ENCODE results near the gene GPC5. TPM values are rescaled to one million over a fixed set of nuclear protein-coding genes. Genes with fewer than 3 reads are reported as not detected.

Gene GPC5
- total and polyA plus RNA-seq, 2 of the 13 experiments (the other 11 are each of a cell fraction or from before 2014, with no cell fraction given), result 0.02 to 0.07 TPM

- no peak for TF ChIP-seq ARID4A (CRISPR knock-in tag; IDR thresholded peaks at IDR 0.05; ENCODE audit: borderline replicate concordance)
- TF ChIP-seq ZNF234 (CRISPR knock-in tag; conservative IDR thresholded peaks at IDR 0.05), result no peak
- no peak for TF ChIP-seq ZNF276 (CRISPR knock-in tag; IDR thresholded peaks at IDR 0.05; ENCODE audit: low read depth)
- no peak for TF ChIP-seq UBTF (CRISPR knock-in tag; IDR thresholded peaks at IDR 0.05)
- no peak for TF ChIP-seq SNRNP70 (IDR thresholded peaks at IDR 0.05; ENCODE audit: low read depth, low read length)
- no peak for TF ChIP-seq ZNF713 (CRISPR knock-in tag; IDR thresholded peaks at IDR 0.05)
- TF ChIP-seq RELA (CRISPR knock-in tag; IDR thresholded peaks at IDR 0.05), result no peak
- TF ChIP-seq FOXM1 (CRISPR knock-in tag; IDR thresholded peaks at IDR 0.05), result no peak
- no peak for TF ChIP-seq HNRNPH1 (optimal IDR thresholded peaks at IDR 0.05; ENCODE audit: low read depth, low read length)
- no peak for TF ChIP-seq HDAC6 (IDR thresholded peaks at IDR 0.05; ENCODE audit: low read depth, low read length)
- TF ChIP-seq ZNF780A (CRISPR knock-in tag; IDR thresholded peaks at IDR 0.05), result no peak
- no peak for TF ChIP-seq RAD21 (CRISPR knock-in tag; IDR thresholded peaks at IDR 0.05)
- 0 out of 2 replicates have a peak, but pooled peaks have one; percentile 11 for TF ChIP-seq JUNB (CRISPR knock-in tag; IDR thresholded peaks at IDR 0.05; ENCODE audit: borderline replicate concordance)
- peak; percentile 24 to 37; a peak in 3 of 4 replicates for TF ChIP-seq NR2F1 (CRISPR knock-in tag; IDR thresholded peaks at IDR 0.05)
- TF ChIP-seq CTCF (CRISPR knock-in tag; IDR thresholded peaks at IDR 0.05), result no peak
- no peak for TF ChIP-seq KDM5A (IDR thresholded peaks at IDR 0.05; ENCODE audit: borderline replicate concordance, low read length)
- TF ChIP-seq CHD4 (IDR thresholded peaks at IDR 0.05; ENCODE audit: borderline replicate concordance, low read length), result no peak; the same call in 1 of the 2 replicates
- no peak for TF ChIP-seq ZNF44 (CRISPR knock-in tag; IDR thresholded peaks at IDR 0.05)
- no peak for TF ChIP-seq BRD4 (CRISPR knock-in tag; IDR thresholded peaks at IDR 0.05)
- no peak for TF ChIP-seq NRL (CRISPR knock-in tag; IDR thresholded peaks at IDR 0.05; ENCODE audit: borderline replicate concordance)
- no peak for TF ChIP-seq KMT2A (CRISPR knock-in tag; IDR thresholded peaks at IDR 0.05)
These were observed 36.6 kb upstream of the GPC5 start (continued) for GRCh38 chr13:91361755-91362271.

Data from HepG2 (cell line).